ENCODE data around the gene NAPEPLD.
"Not testable (repeated sequence)": the region's sequence is repeated elsewhere in the genome, so short reads cannot be mapped to it uniquely, and the experiment has no call there.

DNA sequence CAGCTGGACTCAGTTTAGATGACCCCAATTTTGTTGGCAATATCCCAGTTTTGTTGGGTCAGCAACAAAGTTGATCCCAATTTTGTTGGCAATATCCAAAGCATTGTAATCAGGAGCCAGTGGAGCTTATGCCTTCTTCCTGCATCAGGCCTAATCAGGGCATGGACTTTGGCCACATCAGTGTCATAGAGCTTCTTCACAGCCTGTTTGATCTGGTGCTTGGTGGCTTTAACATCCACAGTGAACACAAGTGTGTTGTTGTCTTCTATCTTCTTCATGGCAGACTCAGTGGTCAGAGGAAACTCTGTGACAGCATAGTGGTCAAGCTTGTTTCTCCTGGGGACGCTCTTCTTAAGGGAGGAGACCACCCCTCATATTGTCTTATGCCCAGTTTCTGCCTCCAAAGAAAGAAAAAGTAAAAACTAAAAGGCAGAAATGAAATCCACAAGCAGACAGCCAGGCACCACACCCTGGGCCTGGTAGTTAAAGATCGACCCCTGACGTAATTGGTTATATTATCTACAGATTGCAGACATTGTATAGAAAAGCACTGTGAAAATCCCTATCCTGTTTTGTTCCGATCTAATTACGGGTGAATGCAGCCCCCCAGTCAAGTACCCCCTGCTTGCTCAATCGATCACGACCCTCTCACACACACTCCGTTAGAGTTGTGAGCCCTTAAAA is 3.2 kb upstream of the NAPEPLD start:
- TF ChIP-seq, protein P1, sequence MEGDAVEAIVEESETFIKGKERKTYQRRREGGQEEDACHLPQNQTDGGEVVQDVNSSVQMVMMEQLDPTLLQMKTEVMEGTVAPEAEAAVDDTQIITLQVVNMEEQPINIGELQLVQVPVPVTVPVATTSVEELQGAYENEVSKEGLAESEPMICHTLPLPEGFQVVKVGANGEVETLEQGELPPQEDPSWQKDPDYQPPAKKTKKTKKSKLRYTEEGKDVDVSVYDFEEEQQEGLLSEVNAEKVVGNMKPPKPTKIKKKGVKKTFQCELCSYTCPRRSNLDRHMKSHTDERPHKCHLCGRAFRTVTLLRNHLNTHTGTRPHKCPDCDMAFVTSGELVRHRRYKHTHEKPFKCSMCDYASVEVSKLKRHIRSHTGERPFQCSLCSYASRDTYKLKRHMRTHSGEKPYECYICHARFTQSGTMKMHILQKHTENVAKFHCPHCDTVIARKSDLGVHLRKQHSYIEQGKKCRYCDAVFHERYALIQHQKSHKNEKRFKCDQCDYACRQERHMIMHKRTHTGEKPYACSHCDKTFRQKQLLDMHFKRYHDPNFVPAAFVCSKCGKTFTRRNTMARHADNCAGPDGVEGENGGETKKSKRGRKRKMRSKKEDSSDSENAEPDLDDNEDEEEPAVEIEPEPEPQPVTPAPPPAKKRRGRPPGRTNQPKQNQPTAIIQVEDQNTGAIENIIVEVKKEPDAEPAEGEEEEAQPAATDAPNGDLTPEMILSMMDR (IDR thresholded peaks at IDR 0.05; ENCODE audit: low read depth, low read length): not testable (repeated sequence)
- TF ChIP-seq, protein P2, sequence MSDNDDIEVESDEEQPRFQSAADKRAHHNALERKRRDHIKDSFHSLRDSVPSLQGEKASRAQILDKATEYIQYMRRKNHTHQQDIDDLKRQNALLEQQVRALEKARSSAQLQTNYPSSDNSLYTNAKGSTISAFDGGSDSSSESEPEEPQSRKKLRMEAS (IDR thresholded peaks at IDR 0.05; ENCODE audit: low read depth, low read length): not testable (repeated sequence)

Measured in NB4 (cell line).